ENCODE measurements around the gene CDC42EP1.

CDC42EP1 gene

DNA sequence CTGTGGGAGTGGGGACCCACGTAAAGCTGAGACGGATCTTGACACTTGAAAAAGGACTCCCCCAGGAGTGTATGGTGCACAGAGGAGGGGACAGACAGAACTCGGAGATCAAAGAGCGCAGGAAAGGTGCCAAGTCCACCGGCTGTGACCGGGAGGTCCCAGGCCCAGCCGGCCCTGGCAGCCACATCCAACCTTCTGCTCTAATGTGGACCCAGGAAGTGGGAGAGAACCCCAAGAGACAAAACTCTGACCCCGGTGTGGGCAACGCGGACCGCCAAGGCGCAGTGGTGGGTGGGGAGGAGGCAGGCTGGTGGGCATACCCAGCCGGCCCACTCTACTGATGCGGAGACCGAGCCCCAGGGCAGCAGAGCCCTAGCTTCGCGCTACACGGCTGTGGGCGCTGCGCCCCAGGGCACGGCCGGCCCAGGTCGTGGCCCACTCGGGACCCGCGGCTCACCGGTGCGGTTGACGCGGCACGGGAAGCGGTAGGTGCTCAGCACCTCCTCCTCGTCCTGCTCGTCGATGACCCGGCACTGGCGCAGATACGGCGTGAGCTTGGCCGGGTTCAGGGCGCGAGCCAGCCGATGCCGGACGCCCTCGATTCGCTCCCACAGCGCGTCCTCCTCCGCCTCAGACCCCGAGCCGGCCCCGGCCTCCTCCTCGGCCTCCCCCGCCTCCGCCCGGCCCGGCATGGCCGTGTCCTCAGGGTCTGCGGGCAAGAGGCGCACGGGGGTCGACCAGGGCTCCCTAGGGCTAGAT is 41.6 kb upstream of the CDC42EP1 start:
- DNase-seq (ENCODE audit: low read depth), result no peak
- H3K4me3 ChIP-seq (ENCODE audit: low read length), result peak overlapping the region; percentile 46
- TF ChIP-seq, protein P1, sequence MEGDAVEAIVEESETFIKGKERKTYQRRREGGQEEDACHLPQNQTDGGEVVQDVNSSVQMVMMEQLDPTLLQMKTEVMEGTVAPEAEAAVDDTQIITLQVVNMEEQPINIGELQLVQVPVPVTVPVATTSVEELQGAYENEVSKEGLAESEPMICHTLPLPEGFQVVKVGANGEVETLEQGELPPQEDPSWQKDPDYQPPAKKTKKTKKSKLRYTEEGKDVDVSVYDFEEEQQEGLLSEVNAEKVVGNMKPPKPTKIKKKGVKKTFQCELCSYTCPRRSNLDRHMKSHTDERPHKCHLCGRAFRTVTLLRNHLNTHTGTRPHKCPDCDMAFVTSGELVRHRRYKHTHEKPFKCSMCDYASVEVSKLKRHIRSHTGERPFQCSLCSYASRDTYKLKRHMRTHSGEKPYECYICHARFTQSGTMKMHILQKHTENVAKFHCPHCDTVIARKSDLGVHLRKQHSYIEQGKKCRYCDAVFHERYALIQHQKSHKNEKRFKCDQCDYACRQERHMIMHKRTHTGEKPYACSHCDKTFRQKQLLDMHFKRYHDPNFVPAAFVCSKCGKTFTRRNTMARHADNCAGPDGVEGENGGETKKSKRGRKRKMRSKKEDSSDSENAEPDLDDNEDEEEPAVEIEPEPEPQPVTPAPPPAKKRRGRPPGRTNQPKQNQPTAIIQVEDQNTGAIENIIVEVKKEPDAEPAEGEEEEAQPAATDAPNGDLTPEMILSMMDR (conservative IDR thresholded peaks at IDR 0.05; ENCODE audit: low read depth, low read length), result no peak

DNA sequence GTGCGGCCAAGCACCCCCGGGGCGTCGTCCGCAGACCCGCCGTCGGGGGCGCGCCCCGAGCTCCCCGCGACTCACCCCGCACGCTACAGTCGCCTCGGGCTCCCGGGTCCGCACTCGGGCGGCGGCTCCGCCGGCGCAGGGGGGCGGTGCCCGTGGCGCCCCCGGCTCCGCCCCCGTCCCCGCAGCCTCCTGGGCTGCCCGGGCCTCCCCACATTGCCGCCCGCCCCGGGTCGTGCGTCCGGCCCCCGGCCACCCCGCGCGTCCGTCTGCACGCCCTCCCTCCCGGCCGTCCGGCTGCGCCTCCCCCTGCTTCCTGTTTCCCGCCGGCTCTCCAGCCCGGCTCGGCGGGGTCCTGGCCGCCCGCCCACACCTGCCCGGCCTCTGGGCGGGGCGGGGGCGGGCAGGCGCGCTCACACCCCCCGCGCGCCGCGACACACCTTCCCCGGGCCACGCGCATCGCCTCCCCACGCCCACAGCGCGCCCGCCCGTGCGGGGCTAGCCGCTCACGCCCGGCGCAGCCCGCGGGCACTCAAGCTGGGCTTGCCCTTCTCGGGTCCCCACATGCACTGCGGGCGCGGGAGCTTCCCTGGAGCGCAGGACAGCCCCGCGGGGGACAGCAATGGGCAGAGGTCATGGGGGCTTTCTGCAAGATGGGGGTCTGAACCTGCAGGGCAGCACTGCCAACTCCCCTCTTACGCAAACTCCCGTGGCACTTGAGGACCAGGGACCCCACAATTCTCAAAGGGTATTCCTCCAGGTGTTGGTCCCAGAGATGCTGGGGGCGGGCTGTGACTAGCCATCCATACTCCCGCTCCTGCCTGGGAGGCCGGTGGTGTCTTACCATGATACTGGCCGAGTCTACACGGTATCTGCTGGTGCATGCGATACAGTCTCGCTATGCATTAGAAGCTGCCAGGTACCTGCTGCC is 40.7 kb upstream of the CDC42EP1 start, which contains the start of gene CARD10:
Gene CARD10, minus strand, starts transcription at position 148 of the 928 bp plus-strand sequence. CDS start 215 bp downstream, outside the sequence.
- H3K4me3 ChIP-seq (ENCODE audit: low read length), result peak within 1 kb of the TSS; percentile 46
- TF ChIP-seq, protein P1 (conservative IDR thresholded peaks at IDR 0.05; ENCODE audit: low read depth, low read length), result no peak
- no peak for DNase-seq (ENCODE audit: low read depth)

GRCh38 chr22:37520776-37521191 is 39.5 kb upstream of the CDC42EP1 start:
- no peak for DNase-seq (ENCODE audit: low read depth)
- H3K4me3 ChIP-seq (ENCODE audit: low read length), result no peak overlapping the region
- TF ChIP-seq, protein P1 (conservative IDR thresholded peaks at IDR 0.05; ENCODE audit: low read depth, low read length), result no peak

GRCh38 chr22:37521236-37521739 is 39.0 kb upstream of the CDC42EP1 start:
- TF ChIP-seq, protein P1 (conservative IDR thresholded peaks at IDR 0.05; ENCODE audit: low read depth, low read length), result no peak
- no peak for DNase-seq (ENCODE audit: low read depth)

GRCh38 chr22:37522482-37522881 is 37.8 kb upstream of the CDC42EP1 start:
- DNase-seq (ENCODE audit: low read depth), result no peak
- H3K4me3 ChIP-seq (ENCODE audit: low read length), result no peak overlapping the region
- TF ChIP-seq, protein P1 (conservative IDR thresholded peaks at IDR 0.05; ENCODE audit: low read depth, low read length), result peak; percentile 6

More at GRCh38 chr22:37521236-37521739, 39.0 kb upstream of the CDC42EP1 start:
- no peak overlapping the region for H3K4me3 ChIP-seq (ENCODE audit: low read length)

GRCh38 chr22:37525073-37525745 is 35.1 kb upstream of the CDC42EP1 start:
- TF ChIP-seq, protein P1 (conservative IDR thresholded peaks at IDR 0.05; ENCODE audit: low read depth, low read length), result no peak
- DNase-seq (ENCODE audit: low read depth), result peak; percentile 17
- H3K4me3 ChIP-seq (ENCODE audit: low read length), result no peak overlapping the region

Data from retinal pigment epithelial cell (primary cell).